ENCODE data around the gene EED. TPM values are rescaled to one million over a fixed set of nuclear protein-coding genes. Genes with fewer than 3 reads are reported as not detected.

Gene EED
- total and polyA plus RNA-seq, 7 donors: 8.1 to 14.6 (median 10.8) TPM

- H3K4me1 ChIP-seq: peaks cover 13% of the 10 kb centered on the region
- no peak for ATAC-seq
- intact Hi-C loops (cut with DNase I): loop anchor here in 1 of 2 donors (5.0 to 10.0 kb wide), 2 partner anchors 163 to 250 kb away; no protein-coding TSS in a partner anchor
Measured at GRCh38 chr11:86197448-86197847, 47.1 kb upstream of the EED start.

GRCh38 chr11:86198139-86198538, 46.4 kb upstream of the EED start:
- DNase-seq (no peak), ATAC-seq (no peak)
- Histone ChIP-seq H3K4me1 (peaks cover 6% of the 10 kb centered on the region), H3K9me3 (no peaks in the 10 kb centered on the region), H3K27ac (no peak overlapping the region), H3K4me3 (no peak overlapping the region), H3K36me3 (ENCODE audit: insufficient read depth in 1 of 2, low read depth in 1 of 2) (no peaks in the 10 kb centered on the region), H3K27me3 (ENCODE audit: insufficient read depth in 3 of 3, low read length in 2 of 3) (no peaks in the 10 kb centered on the region)
- no peak for TF ChIP-seq CTCF (IDR thresholded peaks at IDR 0.05)
- intact Hi-C loops (cut with DNase I): loop anchor here in 1 of 2 donors (5.0 to 10.0 kb wide), 2 partner anchors 163 to 251 kb away; no protein-coding TSS in a partner anchor

More at GRCh38 chr11:86197448-86197847, 47.1 kb upstream of the EED start:
- Histone ChIP-seq H3K4me3 (no peak overlapping the region), H3K36me3 (ENCODE audit: insufficient read depth in 1 of 2, low read depth in 1 of 2) (no peaks in the 10 kb centered on the region), H3K27ac (no peak overlapping the region), H3K27me3 (ENCODE audit: insufficient read depth in 3 of 3, low read length in 2 of 3) (no peaks in the 10 kb centered on the region), H3K9me3 (no peaks in the 10 kb centered on the region)
- no peak for DNase-seq
- TF ChIP-seq CTCF (IDR thresholded peaks at IDR 0.05): no peak

- no peak for TF ChIP-seq CTCF (IDR thresholded peaks at IDR 0.05)
Measured at GRCh38 chr11:86199354-86199753, 45.2 kb upstream of the EED start.

GRCh38 chr11:86201371-86201884, 43.1 kb upstream of the EED start:
- ATAC-seq (no peak), DNase-seq (no peak)
- no peaks in the 10 kb centered on the region for H3K27me3 ChIP-seq (ENCODE audit: insufficient read depth in 3 of 3, low read length in 2 of 3)
- intact Hi-C loops (cut with DNase I): no loop called here
- H3K4me3 ChIP-seq: no peak overlapping the region
- no peaks in the 10 kb centered on the region for H3K9me3 ChIP-seq
- no peak for TF ChIP-seq CTCF (IDR thresholded peaks at IDR 0.05)
- H3K4me1 ChIP-seq: no peaks in the 10 kb centered on the region
- H3K36me3 ChIP-seq (ENCODE audit: insufficient read depth in 1 of 2, low read depth in 1 of 2): no peaks in the 10 kb centered on the region
- H3K27ac ChIP-seq: no peak overlapping the region

More at GRCh38 chr11:86199354-86199753, 45.2 kb upstream of the EED start:
- no peak for ATAC-seq
- H3K36me3 ChIP-seq (ENCODE audit: insufficient read depth in 1 of 2, low read depth in 1 of 2): no peaks in the 10 kb centered on the region
- no peaks in the 10 kb centered on the region for H3K9me3 ChIP-seq
- DNase-seq: no peak
- no peaks in the 10 kb centered on the region for H3K4me1 ChIP-seq
- intact Hi-C loops (cut with DNase I): loop anchor here in 1 of 2 donors (5.0 to 10.0 kb wide), 2 partner anchors 165 to 252 kb away; no protein-coding TSS in a partner anchor
- H3K4me3 ChIP-seq: no peak overlapping the region
- no peaks in the 10 kb centered on the region for H3K27me3 ChIP-seq (ENCODE audit: insufficient read depth in 3 of 3, low read length in 2 of 3)
- WGBS, 3 donors: 97 to 100% (median 97%) methylated on average over 1 of the region's 1 CpG
- H3K27ac ChIP-seq: no peak overlapping the region

GRCh38 chr11:86202013-86202336, 42.6 kb upstream of the EED start:
- no peak for ATAC-seq
- Histone ChIP-seq H3K27me3 (ENCODE audit: insufficient read depth in 3 of 3, low read length in 2 of 3) (no peaks in the 10 kb centered on the region), H3K4me1 (no peaks in the 10 kb centered on the region), H3K4me3 (peak overlapping the region; percentile 57), H3K36me3 (ENCODE audit: insufficient read depth in 1 of 2, low read depth in 1 of 2) (no peaks in the 10 kb centered on the region), H3K9me3 (no peaks in the 10 kb centered on the region), H3K27ac (peak overlapping the region; percentile 41)
- intact Hi-C loops (cut with DNase I): no loop called here
- no peak for TF ChIP-seq CTCF (IDR thresholded peaks at IDR 0.05)
- DNase-seq: no peak
